ENCODE results near the gene PLEKHG5.
"Not testable (repeated sequence)": the region's sequence is repeated elsewhere in the genome, so short reads cannot be mapped to it uniquely, and the experiment has no call there.

The PLEKHG5 gene

DNA sequence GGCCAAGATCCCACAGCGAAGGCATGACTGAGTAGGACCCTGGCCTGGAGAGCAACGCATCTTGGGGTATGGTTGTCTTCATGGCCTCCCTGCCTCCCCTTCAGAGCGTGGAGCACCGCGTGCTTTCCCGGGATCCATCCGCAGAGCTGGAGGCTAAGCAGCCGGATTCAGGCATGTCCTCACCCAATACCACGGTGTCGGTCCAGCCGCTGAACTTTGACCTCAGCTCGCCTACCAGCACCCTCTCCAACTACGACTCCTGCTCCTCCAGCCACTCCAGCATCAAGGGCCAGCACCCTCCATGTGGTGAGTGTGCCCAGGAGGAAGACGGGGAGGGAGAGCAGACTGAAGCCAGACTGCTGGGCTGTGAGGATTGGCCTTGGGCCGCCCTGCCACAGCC lies 47.1 kb downstream of the PLEKHG5 start:
- no peak for DNase-seq

DNA sequence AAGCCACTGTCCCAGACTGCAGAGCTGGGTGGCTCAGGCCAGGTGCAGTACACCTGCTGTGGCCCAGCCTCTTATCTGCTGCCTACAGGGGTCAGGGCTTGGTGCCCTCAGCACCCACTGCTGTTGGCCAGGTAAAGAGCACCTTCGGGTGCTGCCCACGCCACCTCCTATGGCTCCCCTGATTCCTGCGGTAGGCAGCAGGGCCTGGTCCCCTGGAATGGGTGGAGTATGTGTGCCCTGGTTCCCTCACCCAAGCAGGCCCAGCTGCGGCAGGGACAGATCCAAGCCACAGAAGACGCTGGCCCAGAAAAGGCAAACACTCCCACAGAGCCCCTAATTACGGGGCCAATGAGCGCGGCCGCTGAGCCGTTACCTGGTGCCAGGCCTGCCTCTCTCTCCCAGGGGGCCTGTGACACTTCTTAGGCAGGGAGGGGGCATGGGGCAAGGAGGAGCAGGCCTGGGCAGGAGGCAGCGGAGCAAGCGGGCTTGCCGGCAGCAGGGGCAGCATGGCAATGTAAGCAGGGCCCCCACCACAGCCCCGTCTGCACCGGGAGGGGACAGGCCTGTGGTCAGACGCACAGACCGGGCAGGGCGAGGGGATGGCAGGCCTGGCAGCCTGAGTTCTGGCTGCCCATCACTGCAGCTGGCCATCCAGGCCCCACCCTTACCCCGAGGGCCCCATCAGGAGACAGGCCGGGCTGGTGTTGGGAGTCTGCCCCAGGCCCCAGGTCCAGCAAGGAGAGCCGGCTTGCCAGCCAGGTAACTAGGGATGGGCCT lies 47.9 kb downstream of the PLEKHG5 start:
- DNase-seq: no peak

DNA sequence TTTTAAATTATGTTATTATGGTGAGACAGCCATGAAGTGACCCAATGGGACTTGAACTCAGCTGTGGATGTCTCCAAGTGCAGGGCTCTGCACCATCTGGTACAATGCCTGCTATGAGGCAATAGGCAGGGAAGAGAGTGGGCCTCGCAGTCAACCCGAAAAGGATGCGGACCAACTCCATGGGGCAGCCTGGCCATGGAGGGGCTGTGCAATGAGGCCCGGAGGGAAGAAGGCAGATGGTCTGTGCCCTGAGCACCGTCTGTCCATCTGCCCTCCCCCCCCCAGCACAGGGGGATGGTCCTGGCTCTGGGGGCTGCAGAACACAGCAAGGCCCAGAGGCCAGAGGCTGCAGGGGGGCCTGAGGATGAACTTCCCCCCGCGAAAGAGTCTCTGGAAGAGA lies 49.9 kb downstream of the PLEKHG5 start:
- no peak for DNase-seq

DNA sequence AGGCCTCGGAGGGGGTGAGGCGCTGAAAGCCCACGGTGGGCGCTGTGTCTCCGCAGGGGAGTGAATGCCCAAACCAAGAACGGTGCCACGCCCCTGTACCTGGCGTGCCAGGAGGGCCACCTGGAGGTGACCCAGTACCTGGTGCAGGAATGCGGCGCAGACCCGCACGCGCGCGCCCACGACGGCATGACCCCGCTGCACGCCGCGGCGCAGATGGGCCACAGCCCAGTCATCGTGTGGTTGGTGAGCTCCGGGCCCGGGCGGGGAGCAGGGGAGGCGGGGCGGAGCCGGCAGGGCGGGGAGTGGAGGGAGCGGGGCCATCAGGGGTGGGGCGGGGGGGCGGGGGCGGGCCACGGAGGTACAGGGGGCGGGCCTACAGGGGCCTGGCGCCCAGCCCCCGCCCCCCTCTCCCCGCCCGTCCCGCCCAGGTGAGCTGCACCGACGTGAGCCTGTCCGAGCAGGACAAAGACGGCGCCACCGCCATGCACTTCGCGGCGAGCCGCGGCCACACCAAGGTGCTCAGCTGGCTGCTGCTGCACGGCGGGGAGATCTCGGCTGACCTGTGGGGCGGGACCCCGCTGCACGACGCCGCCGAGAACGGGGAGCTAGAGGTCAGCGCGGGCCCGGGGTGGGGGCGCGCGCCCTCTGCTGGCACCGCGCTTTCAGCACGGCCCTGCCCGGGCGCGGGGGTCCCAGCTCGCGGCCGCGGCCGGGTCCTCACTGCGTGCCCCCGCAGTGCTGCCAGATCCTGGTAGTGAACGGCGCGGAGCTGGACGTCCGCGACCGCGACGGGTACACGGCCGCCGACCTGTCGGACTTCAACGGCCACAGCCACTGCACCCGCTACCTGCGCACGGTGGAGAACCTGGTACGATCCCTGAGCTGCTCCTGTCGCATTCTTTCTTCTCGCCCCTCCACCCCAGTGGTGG lies 51.0 kb downstream of the PLEKHG5 start:
- no peak for DNase-seq

DNA sequence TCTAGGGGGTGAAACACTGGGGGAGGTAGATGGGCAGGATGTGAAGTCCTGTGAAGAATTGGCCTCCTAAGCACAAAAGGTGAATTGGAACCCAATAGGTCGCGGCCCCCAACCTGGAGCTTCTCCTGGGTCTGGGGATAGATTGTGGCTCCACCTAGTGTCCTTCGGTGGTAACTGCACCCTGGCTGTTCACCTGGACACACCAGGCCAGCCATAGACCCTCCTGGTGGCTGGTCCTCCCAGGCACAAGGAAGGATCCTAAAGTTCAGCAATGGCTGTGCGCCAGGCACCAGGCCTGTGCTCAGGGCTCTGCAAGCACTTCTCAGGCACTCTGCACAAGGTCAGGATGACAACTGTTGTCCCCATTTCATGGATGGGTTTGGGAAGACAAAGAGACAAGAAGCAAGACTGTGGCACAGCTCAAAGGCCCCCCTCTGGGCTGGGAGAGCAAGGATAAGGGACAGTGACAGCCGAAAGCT lies 53.4 kb downstream of the PLEKHG5 start:
- no peak for DNase-seq

DNA sequence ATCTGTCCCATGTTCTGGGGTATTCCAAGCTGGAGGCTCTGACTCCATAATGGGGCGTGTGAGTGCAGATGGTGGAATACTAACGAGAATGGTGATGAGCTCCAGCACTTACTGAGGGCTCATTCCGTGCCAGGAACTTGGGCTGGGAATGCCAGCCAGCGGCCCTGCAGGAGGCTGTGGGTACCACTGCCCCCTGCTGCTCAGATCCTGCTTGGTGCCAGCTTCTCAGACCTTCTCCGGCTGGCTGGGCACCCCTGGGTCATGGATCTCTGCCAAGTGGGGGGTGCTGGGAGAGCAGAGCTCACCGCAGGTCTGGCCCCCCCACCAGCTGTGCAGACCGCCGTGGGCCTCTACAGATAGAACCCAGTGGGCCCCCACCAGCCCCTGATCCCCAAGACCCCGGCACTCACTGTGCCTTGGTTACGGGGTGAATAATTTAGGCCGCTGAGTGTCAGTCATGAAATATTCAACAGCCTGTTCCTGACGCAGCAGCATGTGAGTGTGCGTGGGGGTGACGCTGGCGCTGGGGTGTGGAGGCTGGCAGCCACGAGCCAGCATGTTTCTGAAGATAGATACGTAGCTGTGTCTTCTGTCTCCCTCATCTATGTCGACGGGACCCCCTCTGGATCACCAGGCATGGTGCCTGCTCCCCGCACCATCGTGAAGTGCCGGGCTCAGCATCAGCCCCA lies 54.3 kb downstream of the PLEKHG5 start:
- DNase-seq: not testable (repeated sequence)

DNA sequence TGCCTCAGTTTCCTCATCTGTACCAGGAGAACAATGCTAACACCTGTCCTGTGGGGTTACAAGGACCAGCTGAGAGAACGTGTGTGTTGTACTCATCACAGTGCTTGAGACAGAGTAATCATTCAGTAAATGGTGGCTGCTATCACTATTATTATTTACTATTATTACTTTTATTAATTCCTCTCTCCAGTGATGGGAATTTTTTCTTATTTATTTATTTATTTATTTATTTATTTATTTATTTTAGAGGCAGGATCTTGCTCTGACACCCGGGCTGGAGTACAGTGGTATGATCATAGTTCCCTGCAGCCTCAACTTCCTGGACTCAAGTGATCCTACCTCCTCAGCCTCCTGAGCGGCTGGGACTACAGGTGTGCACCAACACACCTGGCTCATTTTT lies 55.2 kb downstream of the PLEKHG5 start:
- not testable (repeated sequence) for DNase-seq

DNA sequence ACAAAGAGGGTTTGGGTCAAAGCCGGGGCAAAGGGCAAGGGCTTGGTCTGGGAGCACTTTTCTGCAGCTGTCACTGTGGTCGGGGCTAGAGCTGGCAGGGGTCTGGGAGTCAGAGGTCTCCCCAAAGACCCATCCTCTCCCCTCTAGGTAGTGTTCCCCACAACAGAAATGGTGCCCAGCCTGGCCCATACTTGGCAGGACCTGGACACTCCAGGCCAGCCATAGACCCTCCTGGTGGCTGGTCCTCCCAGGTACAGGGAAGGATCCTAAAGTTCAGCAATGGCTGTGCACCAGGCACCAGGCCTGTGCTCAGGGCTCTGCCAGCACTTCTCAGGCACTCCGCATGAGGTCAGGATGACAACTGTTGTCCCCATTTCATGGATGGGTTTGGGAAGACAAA lies 55.9 kb downstream of the PLEKHG5 start:
- no peak for DNase-seq

DNA sequence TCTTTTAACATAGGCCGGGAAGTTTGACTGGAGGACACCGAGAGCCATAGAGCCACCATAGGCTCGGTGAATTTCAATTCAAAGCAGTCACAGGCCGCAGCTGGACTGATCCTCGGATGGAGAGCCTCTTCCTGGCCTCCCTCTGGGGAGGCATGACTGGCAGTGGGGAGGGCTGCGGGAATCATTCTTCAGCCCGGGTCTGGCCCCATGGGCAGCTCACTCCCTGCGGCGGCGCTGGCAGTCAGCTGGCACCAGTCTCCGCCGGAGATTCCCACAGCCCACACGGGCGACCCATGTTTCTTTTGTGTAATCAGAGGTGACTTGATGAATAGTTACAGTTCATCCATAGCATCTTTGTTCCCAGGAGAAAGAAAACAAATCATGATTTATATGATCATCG lies 56.3 kb downstream of the PLEKHG5 start:
- DNase-seq: no peak

DNA sequence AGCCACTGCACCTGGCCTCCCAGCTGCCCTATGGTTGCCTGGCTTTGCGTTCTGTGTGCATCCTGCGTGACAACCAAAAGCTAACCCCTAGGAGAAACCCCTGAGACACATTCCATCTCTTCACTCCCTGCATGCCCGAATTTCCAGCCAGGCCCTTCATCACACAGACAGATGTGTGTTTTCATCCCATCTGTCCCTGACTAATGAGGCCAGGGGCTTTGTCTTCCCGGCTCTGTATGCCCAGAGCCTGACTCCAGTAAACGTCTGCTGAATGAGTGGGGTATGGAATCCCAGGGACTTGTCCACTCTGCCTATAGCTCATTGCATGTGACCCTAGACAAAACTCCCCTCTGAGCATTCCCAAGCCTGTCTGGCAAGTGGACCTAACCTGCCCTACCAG lies 57.3 kb downstream of the PLEKHG5 start:
- no peak for DNase-seq

DNA sequence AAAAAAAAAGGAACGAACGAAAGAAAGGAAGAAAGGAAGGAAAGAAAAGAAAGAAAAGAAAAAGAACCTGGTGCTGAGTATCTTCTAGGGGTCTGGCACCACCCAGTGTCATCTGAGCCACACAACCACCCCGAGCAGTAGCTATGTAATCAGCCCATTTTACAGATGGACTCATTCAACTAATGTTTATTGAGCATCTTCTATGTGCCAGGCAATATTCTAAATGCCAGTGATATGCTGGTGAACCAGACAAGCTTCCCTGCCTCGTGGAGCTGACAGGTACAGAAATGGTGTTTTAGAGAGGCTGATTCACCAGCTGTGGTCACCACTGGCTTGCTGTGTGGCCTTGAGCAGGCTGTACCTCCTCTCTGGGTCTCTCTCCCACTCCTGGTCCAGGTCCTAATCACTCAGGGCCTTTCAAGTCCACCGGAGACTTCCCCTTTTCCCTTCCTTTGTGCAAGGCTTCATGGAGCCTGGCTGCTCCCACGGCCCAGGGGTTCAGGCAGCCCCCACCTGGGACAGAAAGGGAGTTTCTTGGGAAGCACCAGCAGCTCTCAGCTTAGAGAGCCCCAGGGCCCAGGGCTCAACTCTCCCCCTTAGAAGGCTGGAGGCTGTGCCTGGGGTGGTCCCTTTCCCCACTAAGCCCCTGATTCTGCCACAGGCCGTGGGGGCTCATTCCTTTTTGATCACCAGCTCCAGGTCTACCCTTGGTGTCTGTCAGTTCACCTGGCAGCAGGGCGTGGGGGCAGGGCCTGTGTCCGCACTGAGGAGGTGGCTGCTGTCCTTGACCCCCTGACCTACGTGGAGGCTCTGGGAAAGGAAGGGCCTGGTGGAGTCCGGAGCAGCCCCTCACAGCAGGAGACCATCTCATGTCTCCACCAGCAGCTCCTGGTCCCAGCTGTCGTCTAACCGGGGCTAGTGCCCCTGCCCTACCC lies 59.6 kb downstream of the PLEKHG5 start:
- DNase-seq: not testable (repeated sequence)

DNA sequence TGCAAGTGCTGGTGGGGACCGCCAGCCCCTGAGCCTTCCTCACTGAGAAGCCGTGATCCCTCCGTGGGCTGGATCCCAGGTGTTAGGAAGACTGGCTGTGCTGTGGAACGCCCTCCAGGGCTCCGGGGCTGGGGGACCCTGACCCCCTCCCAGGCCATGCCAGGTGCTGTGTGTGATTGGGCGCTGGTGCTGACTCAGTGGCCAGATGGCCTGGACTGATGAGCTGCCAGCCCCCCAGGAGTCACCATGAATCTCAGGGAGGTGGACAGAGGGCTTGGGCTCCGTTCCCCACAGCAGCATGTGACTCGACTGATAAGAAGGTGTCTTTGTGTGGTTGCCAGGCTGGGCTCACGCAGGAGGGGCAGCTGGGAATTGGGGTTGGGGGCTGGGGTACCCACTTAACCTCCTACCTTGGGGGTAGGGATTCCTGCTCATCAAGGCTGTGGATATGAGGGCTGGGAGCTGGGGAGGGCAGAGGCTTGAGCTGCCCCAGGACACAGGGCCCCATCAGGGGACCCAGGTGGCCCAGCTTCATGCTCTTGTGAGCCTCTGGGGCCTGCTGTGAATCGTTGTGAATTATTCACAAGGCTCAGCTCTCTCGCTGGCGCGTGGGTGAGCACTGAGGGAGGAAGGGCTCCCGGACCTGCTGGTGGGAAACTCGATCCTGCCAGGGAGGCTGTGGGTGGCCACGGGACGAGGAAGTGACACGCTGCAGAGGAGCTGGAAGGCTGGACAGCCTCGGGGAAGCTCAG lies 61.6 kb downstream of the PLEKHG5 start:
- DNase-seq: not testable (repeated sequence)

DNA sequence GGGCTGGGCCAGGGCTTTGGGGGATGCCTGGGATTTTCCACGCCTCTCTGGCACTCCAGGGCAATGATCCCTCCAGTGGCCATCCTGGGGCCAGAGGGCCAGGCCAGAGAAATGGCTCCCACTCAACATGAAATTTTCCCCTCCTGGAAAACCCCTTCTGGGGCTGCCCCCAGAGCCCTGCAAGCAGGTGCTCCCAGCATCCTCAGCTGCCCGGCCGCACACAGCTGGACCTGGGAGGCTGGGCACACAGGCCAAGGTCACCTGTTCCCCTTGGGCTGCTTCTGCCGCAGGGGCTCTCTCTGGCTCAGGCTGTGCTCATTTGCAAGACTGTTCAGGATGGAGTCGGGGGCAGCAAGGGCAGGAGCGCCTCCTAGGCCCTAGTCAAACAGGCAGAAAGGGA lies 63.0 kb downstream of the PLEKHG5 start:
- DNase-seq: not testable (repeated sequence)

DNA sequence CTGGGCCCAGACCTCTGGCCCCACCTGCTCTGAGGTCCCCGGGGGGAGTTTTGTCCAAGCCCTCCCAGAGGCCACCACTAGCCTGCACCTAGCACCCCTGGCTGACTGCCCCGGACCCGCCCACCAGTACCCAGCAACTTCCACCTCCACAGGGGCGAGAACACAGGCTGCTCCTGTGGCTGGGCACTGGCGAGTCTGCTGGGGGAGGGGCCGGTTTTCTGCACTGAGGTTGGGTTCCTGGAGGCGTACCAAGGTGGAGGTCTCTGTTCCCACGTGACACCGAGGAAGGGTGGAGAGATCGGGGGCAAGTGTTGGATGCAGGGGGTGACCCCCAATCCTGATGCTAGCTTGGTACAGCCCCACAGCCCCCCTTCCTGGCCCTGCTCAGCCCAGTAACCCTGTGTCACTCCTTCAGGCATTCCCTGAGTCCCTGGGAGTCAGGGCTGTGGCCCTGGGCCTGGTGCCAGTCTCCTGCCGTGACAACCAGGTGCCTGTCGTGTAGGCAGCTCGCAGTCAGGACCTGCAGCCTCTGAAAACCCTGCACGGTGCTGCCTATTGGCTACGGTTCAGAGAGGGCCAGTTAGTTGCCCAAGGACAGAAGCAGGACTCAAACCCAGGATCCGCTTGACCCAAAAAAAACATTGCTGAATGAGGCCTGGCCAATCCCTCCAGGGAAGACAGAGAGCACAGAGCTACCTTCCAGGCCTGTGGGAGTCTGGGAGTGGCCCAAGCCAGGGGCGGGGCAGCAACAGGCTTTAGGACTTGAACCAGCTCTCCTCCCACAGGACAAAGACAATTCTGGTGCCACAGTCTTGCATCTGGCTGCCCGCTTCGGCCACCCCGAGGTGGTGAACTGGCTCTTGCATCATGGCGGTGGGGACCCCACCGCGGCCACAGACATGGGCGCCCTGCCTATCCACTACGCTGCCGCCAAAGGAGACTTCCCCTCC lies 63.8 kb downstream of the PLEKHG5 start:
- no peak for DNase-seq

DNA sequence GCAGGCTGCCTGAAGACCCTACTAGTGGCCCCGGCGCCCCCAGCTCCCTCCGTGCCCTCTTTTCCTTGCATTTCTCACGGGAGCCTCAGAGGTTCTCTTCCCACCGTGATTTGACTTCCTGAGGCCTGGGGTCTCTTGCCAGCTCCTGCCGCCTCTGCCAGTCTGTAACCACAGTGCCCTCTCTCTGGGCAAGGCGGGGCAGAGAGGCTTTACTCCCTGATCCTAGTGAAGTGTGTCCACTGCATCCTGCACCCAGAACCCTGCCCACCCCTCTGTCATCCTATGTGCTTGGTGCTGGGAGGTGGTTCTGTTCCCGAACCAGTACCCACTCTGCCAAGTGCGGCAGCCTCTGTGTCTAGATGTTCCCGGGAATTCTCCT lies 64.5 kb downstream of the PLEKHG5 start:
- DNase-seq: no peak

DNA sequence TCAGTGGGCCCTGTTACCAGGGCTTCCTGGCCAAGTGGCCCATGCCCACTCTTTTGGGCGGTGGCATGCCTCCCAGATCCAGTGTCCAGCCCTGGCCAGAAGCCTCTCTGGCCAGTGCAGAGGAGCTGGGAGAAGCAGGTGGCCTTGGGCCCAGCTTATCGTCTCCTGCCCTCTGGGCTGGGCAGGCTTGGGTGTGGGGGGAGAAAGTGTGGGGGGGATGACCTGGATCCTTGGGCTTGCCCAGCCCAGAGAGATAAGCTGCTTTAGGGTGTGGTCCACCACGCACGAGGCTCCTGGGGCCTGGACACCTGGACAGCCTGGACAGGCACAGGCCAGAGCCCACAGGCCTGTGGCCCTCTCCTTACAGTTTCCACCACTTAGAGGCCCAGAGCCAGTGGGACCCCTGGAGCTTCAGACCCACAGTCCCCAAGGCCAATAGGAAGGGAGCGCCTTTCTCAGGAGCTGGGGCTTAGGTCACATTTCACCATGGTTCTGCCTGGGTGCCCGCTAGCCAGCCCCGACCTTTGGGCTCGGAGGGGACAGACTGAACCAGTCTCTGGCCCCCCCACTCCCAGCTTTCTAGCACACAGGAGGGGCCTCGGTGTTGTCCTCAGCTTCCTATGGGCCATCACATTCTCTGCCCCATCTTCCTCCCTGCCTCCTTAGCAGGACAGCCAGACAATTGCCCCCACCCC lies 65.0 kb downstream of the PLEKHG5 start:
- no peak for DNase-seq

DNA sequence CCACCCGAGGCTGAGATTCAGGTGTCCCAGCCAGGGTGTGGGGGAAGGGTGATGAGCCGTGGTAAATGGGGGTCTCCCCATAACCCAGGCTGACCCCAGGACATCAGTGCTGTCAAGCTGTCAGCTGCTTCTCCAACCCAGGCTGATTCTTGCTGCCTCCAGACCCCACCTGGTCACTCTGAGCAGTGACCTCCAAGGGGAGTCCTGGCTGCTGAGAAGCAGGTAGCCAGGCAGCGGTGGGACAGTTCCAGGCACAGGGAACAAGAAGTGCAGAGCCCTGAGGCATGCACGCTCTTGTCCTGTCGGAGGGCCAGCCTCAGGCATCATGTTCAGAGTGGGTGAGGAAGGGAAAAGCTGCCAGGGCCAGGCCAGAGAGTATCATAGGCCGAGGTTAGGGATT lies 65.8 kb downstream of the PLEKHG5 start:
- DNase-seq: no peak

DNA sequence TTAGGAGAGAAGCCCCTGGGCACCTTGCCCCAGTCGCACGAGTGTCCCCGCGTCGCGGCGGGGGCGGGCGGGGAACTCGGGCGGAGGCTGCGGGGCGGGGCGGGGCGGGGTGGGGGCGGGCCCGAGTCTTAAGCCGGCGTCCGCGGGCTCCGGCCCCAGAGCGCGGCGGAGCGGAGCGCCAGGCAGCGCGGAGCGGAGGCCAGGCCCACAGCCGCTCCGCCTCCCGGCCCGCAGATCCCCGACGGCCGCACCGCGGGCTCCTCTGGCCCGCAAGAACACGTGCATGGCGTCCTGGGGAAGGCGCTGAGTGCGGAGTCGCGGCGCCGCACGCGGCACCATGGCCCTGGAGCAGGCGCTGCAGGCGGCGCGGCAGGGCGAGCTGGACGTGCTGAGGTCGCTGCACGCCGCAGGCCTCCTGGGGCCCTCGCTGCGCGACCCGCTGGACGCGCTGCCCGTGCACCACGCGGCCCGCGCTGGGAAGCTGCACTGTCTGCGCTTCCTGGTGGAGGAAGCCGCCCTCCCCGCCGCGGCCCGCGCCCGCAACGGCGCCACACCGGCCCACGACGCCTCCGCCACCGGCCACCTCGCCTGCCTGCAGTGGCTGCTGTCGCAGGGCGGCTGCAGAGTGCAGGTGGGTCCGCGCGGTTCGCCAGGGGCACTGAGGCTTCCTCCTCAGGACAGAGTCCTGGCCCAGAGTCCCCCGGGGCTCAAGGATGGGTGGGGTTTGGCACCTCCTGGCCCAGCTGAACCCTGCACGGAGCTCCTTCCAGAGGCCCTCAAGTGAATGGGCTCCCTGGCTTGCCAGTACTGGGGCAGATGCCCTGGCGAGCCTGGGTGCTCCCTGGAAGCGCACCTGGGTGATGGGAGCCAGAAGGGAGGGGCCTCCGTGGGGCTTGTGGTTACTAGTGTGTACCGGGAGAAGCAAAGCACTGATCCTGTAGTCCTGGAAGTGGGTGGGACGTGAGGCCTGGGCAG lies 66.6 kb downstream of the PLEKHG5 start, which contains the start of gene ESPN:
Gene ESPN, plus strand, starts transcription at position 158 of the 975 bp plus-strand sequence. Its CDS starts 180 bp downstream, at position 338.
- DNase-seq: no peak
